Fibroblast of lung (primary cell): Measurements from ENCODE around the gene APOA1. TPM values are rescaled to one million over a fixed set of nuclear protein-coding genes. Genes with fewer than 3 reads are reported as not detected.
A peak's percentile ranks its signal among the peaks of the same experiment; 100 is the strongest.

Source experiments
- DNase-seq, 2 donors: peaks; one replicate each; pipeline versions ENCODE4 v3.0.0 to v3.0.0-alpha.2; 2010; ENCODE audit warnings: low read depth in 2 of 2
- H2AFZ ChIP-seq: 2 replicates; pipeline ENCODE4 v1.5.1; 2012; ENCODE audit warnings: low read length, control low read depth, inconsistent platforms
- H3K27ac ChIP-seq: 2 replicates; pipeline ENCODE4 v1.5.1; 2011; ENCODE audit warnings: low read length, control low read depth; ENCODE audit not compliant: insufficient read depth
- H3K27me3 ChIP-seq: 2 replicates; pipeline ENCODE4 v1.5.1; 2011; ENCODE audit warnings: mild to moderate bottlenecking, low read length; ENCODE audit not compliant: control insufficient read depth, insufficient read depth
- H3K36me3 ChIP-seq: 2 replicates; pipeline ENCODE4 v1.5.1; 2011; ENCODE audit warnings: low read length; ENCODE audit not compliant: control insufficient read depth, insufficient read depth
- H3K4me1 ChIP-seq: 2 replicates; pipeline ENCODE4 v1.5.1; 2011; ENCODE audit warnings: low read length; ENCODE audit not compliant: control insufficient read depth, insufficient read depth; ENCODE audit errors: extremely low read depth
- H3K4me2 ChIP-seq: 2 replicates; pipeline ENCODE4 v1.5.1; 2011; ENCODE audit warnings: low read length, control low read depth; ENCODE audit not compliant: insufficient read depth; ENCODE audit errors: extremely low read depth
- H3K4me3 ChIP-seq, 4 experiments: fragments of 200-600 bp in 1 of 4; sonication (generic) in 1 of 4; replicated peaks in 1 of 4; 2 replicates each; pipeline ENCODE4 v1.5.1; 2011 to 2016; ENCODE audit warnings: low read length in 4 of 4, low read depth in 3 of 4, mild to moderate bottlenecking in 3 of 4, control low read depth in 2 of 4, inconsistent platforms in 1 of 4, mixed read lengths in 1 of 4; ENCODE audit not compliant: insufficient read depth in 1 of 4; ENCODE audit errors: control extremely low read depth in 1 of 4
- H3K79me2 ChIP-seq: 2 replicates; pipeline ENCODE4 v1.5.1; 2012; ENCODE audit warnings: mild to moderate bottlenecking, low read length, inconsistent platforms; ENCODE audit not compliant: control insufficient read depth, insufficient read depth
- H3K9ac ChIP-seq: 2 replicates; pipeline ENCODE4 v1.5.1; 2011; ENCODE audit warnings: mild to moderate bottlenecking, low read length, control low read depth; ENCODE audit not compliant: insufficient read depth
- H3K9me3 ChIP-seq: 2 replicates; pipeline ENCODE4 v1.5.1; 2012; ENCODE audit warnings: low read depth, low read length; ENCODE audit not compliant: control insufficient read depth, insufficient read depth
- H4K20me1 ChIP-seq: 2 replicates; pipeline ENCODE4 v1.5.1; 2011; ENCODE audit warnings: low read length; ENCODE audit not compliant: control insufficient read depth, insufficient read depth; ENCODE audit errors: extremely low read depth
- CTCF ChIP-seq, 2 donors: IDR thresholded peaks in 1 of 2; conservative IDR thresholded peaks in 1 of 2; 1 replicate in 1 of 2; 2 replicates in 1 of 2; pipeline ENCODE4 v1.5.1; 2011 to 2012; ENCODE audit warnings: low read length in 2 of 2, control low read depth in 1 of 2, inconsistent platforms in 1 of 2, low read depth in 1 of 2, mild to moderate bottlenecking in 1 of 2
- EZH2 ChIP-seq: IDR thresholded peaks from 2 replicates; pipeline ENCODE4 v1.5.1; 2012; ENCODE audit warnings: low read length, control low read depth, mild to moderate bottlenecking; ENCODE audit errors: missing control alignments
- polyA plus RNA-seq, 2 donors: library from polyadenylated mRNA; depleted of rRNA in 1 of 2; stranded (reverse) in 1 of 2; unstranded in 1 of 2; fragments of >200 nt; gene quantifications; 2 replicates each; pipeline ENCODE4 v1.2.1, GENCODE V29; 2011 to 2012; ENCODE audit warnings: missing spikeins in 1 of 2
- total RNA-seq: library from RNA; depleted of rRNA; stranded (reverse); fragments of >200 nt; gene quantifications from 2 replicates; pipeline ENCODE4 v1.2.1, GENCODE V29; 2014

Gene APOA1
- total and polyA plus RNA-seq, 2 donors (not counting 1 experiment from before 2014, with no cell fraction given): 0.05 TPM; not detected in 1

GRCh38 chr11:116812109-116812508 is 25.3 kb downstream of the APOA1 start:
- no peak for TF ChIP-seq CTCF (conservative IDR thresholded peaks at IDR 0.05 in 1 of 2, IDR thresholded peaks at IDR 0.05 in 1 of 2; ENCODE audit: low read depth in 1 of 2, low read length in 2 of 2)
- no peak for TF ChIP-seq EZH2

GRCh38 chr11:116811194-116811593 is 26.2 kb downstream of the APOA1 start:
- Histone ChIP-seq H3K4me3 (no peak overlapping the region), H3K9ac (no peak overlapping the region), H3K79me2 (no peaks in the 10 kb centered on the region), H3K9me3 (no peaks in the 10 kb centered on the region), H3K27ac (no peak overlapping the region), H3K27me3 (peaks cover 4% of the 10 kb centered on the region), H3K36me3 (no peaks in the 10 kb centered on the region), H3K4me2 (no peak overlapping the region), H3K4me1 (no peaks in the 10 kb centered on the region), H2AFZ (no peak overlapping the region), H4K20me1 (no peaks in the 10 kb centered on the region)
- TF ChIP-seq CTCF (conservative IDR thresholded peaks at IDR 0.05 in 1 of 2, IDR thresholded peaks at IDR 0.05 in 1 of 2; ENCODE audit: low read depth in 1 of 2, low read length in 2 of 2) (no peak), EZH2 (no peak)
- DNase-seq: no peak

More at GRCh38 chr11:116812109-116812508, 25.3 kb downstream of the APOA1 start:
- DNase-seq: no peak
- Histone ChIP-seq H3K79me2 (no peaks in the 10 kb centered on the region), H4K20me1 (no peaks in the 10 kb centered on the region), H3K9ac (no peak overlapping the region), H2AFZ (no peak overlapping the region), H3K27me3 (peaks cover 4% of the 10 kb centered on the region), H3K9me3 (no peaks in the 10 kb centered on the region), H3K27ac (no peak overlapping the region), H3K4me3 (no peak overlapping the region), H3K4me2 (no peak overlapping the region), H3K4me1 (no peaks in the 10 kb centered on the region), H3K36me3 (no peaks in the 10 kb centered on the region)

DNA sequence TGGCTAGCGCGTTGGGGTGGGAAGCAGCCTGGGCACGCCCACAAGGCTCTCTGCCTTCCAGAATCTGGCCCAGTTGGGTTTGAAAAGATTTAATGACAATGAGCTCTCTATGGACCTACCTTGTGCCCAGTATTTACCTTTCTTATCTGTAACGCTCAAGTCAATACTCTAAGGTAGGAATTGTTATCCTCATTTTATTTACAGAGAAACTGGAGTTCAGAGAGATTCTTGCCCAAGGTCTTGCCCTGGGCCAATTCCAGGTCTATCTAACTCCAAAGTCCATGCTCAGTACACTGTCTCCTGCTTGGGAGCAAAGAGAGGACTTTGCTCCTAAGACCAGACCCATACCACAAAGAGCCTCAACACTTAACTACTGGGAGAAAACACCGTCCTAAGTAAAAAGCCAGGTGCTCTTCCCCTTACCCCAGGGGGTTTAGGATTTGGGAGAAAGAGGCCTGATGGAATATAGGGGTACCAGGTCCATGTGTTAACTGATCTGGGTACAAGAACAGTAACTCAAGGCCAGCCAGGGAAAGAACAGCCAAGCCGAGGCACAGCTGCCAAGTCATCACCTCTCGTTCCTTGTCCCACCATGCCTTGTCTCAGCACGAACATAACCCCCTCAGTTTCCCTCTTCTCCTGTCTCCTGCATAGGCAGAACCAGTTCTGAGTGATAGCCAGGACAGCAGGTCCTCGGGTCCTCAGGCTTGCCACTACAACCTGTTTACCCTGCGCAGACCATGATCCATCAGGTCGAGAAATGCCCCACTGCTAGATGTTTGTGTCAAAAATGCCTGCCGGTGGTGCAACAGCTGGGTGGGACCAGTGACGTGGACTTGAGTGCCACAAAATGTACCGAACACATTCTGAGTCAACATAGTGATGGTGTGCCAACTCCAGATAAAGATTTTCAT is 28.9 kb downstream of the APOA1 start:
- no peak overlapping the region for H3K27ac ChIP-seq
- H3K27me3 ChIP-seq: peaks cover 4% of the 10 kb centered on the region
- no peak overlapping the region for H3K4me2 ChIP-seq
- no peaks in the 10 kb centered on the region for H3K9me3 ChIP-seq
- no peaks in the 10 kb centered on the region for H3K79me2 ChIP-seq
- no peak overlapping the region for H3K4me3 ChIP-seq
- H3K9ac ChIP-seq: no peak overlapping the region
- H4K20me1 ChIP-seq: no peaks in the 10 kb centered on the region
- TF ChIP-seq CTCF (conservative IDR thresholded peaks at IDR 0.05 in 1 of 2, IDR thresholded peaks at IDR 0.05 in 1 of 2; ENCODE audit: low read depth in 1 of 2, low read length in 2 of 2): no peak
- TF ChIP-seq EZH2: no peak
- H3K36me3 ChIP-seq: no peaks in the 10 kb centered on the region
- no peak overlapping the region for H2AFZ ChIP-seq
- peak in 1 of 2 donors; percentile 77 for DNase-seq
- no peaks in the 10 kb centered on the region for H3K4me1 ChIP-seq
